Natural killer cell (primary cell): ENCODE results near the gene SLC7A6OS. TPM values are rescaled to one million over a fixed set of nuclear protein-coding genes. Genes with fewer than 3 reads are reported as not detected.

Experiments used
- ATAC-seq, 3 donors: fragments of 150-1000 bp in 2 of 3; fragments of 200-7000 bp in 1 of 3; cut with Tn5 transposase; 1 replicate in 1 of 3; 2 replicates in 2 of 3; pipeline ENCODE4 v1.10.0; 2021; ENCODE audit warnings: mild to moderate bottlenecking in 2 of 3, moderate library complexity in 2 of 3
- DNase-seq, 2 donors: peaks; one replicate each; pipeline versions ENCODE4 v3.0.0 to v3.0.0-alpha.2; 2013 to 2021; ENCODE audit warnings: mixed read lengths in 1 of 2
- H3K27ac ChIP-seq: one replicate; pipeline ENCODE4 v1.5.1; 2013; ENCODE audit warnings: mild to moderate bottlenecking, low read length
- H3K27me3 ChIP-seq: one replicate; pipeline ENCODE4 v1.6.1; 2013; ENCODE audit warnings: low read length; ENCODE audit not compliant: control insufficient read depth, insufficient read depth
- H3K36me3 ChIP-seq: one replicate; pipeline ENCODE4 v1.6.1; 2013; ENCODE audit warnings: low read length; ENCODE audit not compliant: control insufficient read depth, insufficient read depth
- H3K4me1 ChIP-seq: one replicate; pipeline ENCODE4 v1.6.1; 2013; ENCODE audit warnings: low read length; ENCODE audit not compliant: control insufficient read depth, insufficient read depth
- H3K4me3 ChIP-seq: one replicate; pipeline ENCODE4 v1.5.1; 2013; ENCODE audit warnings: low read length
- H3K9me3 ChIP-seq: one replicate; pipeline ENCODE4 v1.6.1; 2013; ENCODE audit warnings: low read length; ENCODE audit not compliant: control insufficient read depth, insufficient read depth
- H3K27ac Mint-ChIP-seq, 2 donors: one replicate each; pipeline ENCODE4 v1.8.0; 2022; ENCODE audit warnings: mild to moderate bottlenecking in 2 of 2, mixed read lengths in 2 of 2, moderate library complexity in 1 of 2
- H3K27me3 Mint-ChIP-seq, 2 donors: one replicate each; pipeline ENCODE4 v1.8.0; 2022; ENCODE audit warnings: low read depth in 2 of 2, mixed read lengths in 2 of 2
- H3K36me3 Mint-ChIP-seq: one replicate; pipeline ENCODE4 v1.8.0; 2022; ENCODE audit warnings: mixed read lengths
- H3K4me1 Mint-ChIP-seq, 2 donors: one replicate each; pipeline ENCODE4 v1.8.0; 2022; ENCODE audit warnings: mixed read lengths in 2 of 2
- H3K4me3 Mint-ChIP-seq: one replicate; pipeline ENCODE4 v1.8.0; 2022; ENCODE audit warnings: mild to moderate bottlenecking, moderate library complexity, mixed read lengths
- H3K9me3 Mint-ChIP-seq, 2 donors: one replicate each; pipeline ENCODE4 v1.8.0; 2022; ENCODE audit warnings: mixed read lengths in 2 of 2
- WGBS: methylation state at CpG from one replicate; pipeline ENCODE4 v1.1.7; 2013; ENCODE audit warnings: missing lambda C conversion rate; ENCODE audit not compliant: insufficient coverage; 5-methylcytosine and 5-hydroxymethylcytosine counted together
- intact Hi-C: fragments of 100-400 bp; cut with micrococcal nuclease; formaldehyde crosslinking; loops from one replicate; pipeline ENCODE4 v1.14.2; 2022
- total RNA-seq, 4 donors: library from RNA; stranded (reverse); fragments of 120-200 nt in 1 of 4; gene quantifications; one replicate each; pipeline versions ENCODE4 v1.2.3 to v1.2.4, GENCODE V29; 2013 to 2022
- TF ChIP-seq, protein P1 (sequence below): fragments of 200-600 bp; IDR thresholded peaks from one replicate; pipeline ENCODE4 v1.8.0; 2022; ENCODE audit warnings: antibody characterized with exemption

Gene SLC7A6OS
- total RNA-seq, 3 donors from 2014 or later (not counting 1 experiment from before 2014, with no cell fraction given), result 46.3 to 57.3 (median 56.1) TPM

DNA sequence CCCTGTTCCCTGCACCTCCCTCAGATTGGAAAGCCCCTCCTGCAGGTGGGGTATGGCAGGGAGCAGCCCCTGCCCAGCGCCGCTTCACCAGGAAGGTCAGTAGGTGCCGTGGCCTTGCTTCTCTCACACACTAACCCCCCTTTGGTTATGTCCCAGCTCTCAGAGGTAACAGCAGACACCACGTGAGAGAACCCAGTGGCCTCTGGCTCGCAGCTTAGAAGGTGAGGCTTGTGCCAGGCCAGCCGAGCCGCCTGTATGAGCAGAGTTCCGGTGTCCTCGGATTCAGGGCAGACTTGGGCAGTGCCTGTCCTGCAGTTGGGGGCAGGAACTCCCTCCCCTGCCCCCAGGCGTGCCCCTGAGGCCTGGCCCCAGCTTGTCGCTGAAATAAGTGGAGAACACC is 47.2 kb upstream of the SLC7A6OS start:
- peaks cover 33% of the 10 kb centered on the region for H3K36me3 ChIP-seq
- H3K4me3 Mint-ChIP-seq, result peak overlapping the region; percentile 75
- H3K4me1 Mint-ChIP-seq, result peaks cover 30 to 43% of the 10 kb centered on the region in 2 donors
- DNase-seq (no peak), ATAC-seq (peak in 1 of 3 donors; percentile 34)
- H3K9me3 ChIP-seq, result no peaks in the 10 kb centered on the region
- H3K36me3 Mint-ChIP-seq, result no peaks in the 10 kb centered on the region
- H3K27ac ChIP-seq, result no peak overlapping the region
- TF ChIP-seq, protein P1, sequence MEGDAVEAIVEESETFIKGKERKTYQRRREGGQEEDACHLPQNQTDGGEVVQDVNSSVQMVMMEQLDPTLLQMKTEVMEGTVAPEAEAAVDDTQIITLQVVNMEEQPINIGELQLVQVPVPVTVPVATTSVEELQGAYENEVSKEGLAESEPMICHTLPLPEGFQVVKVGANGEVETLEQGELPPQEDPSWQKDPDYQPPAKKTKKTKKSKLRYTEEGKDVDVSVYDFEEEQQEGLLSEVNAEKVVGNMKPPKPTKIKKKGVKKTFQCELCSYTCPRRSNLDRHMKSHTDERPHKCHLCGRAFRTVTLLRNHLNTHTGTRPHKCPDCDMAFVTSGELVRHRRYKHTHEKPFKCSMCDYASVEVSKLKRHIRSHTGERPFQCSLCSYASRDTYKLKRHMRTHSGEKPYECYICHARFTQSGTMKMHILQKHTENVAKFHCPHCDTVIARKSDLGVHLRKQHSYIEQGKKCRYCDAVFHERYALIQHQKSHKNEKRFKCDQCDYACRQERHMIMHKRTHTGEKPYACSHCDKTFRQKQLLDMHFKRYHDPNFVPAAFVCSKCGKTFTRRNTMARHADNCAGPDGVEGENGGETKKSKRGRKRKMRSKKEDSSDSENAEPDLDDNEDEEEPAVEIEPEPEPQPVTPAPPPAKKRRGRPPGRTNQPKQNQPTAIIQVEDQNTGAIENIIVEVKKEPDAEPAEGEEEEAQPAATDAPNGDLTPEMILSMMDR, result no peak
- no peaks in the 10 kb centered on the region for H3K9me3 Mint-ChIP-seq
- peaks cover 40% of the 10 kb centered on the region for H3K4me1 ChIP-seq
- WGBS, result 66% methylated on average over 11 of the region's 11 CpGs
- H3K27me3 ChIP-seq, result no peaks in the 10 kb centered on the region
- no peaks in the 10 kb centered on the region for H3K27me3 Mint-ChIP-seq
- intact Hi-C loops, result no loop called here
- H3K4me3 ChIP-seq, result no peak overlapping the region
- peak overlapping the region; percentile 42 to 48 for H3K27ac Mint-ChIP-seq

DNA sequence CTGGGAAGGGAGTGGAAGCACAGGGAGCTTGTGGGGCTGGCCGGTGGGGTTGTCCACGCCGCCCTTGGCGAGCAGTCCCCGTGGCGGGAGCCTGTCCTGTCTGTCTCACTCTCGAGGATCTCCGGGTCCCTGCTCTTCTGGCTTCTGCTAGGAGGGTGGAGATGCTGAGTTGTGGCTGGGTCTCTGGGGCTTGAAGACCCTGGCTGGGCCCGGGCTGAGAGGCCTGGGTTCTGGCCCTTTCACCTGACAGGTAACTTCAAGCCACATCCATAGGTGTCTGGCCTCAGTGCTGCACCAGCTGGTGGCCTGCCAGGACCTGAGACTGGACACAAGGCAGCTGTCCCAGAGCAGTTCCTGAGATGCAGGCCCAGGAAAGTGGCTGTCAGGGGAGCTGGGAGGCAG is 46.8 kb upstream of the SLC7A6OS start:
- intact Hi-C loops, result no loop called here
- Histone ChIP-seq H3K4me1 (peaks cover 40% of the 10 kb centered on the region), H3K9me3 (no peaks in the 10 kb centered on the region), H3K27ac (no peak overlapping the region), H3K27me3 (no peaks in the 10 kb centered on the region), H3K36me3 (peaks cover 35% of the 10 kb centered on the region), H3K4me3 (no peak overlapping the region)
- Mint-ChIP-seq H3K9me3 (no peaks in the 10 kb centered on the region), H3K27me3 (no peaks in the 10 kb centered on the region), H3K4me1 (peaks cover 30 to 43% of the 10 kb centered on the region in 2 donors), H3K27ac (peak overlapping the region in 1 of 2 donors; percentile 48), H3K4me3 (peak overlapping the region; percentile 75), H3K36me3 (no peaks in the 10 kb centered on the region)
- TF ChIP-seq, protein P1, result no peak
- 92% methylated on average over 9 of the region's 9 CpGs for WGBS
- no peak for DNase-seq
- ATAC-seq, result no peak

DNA sequence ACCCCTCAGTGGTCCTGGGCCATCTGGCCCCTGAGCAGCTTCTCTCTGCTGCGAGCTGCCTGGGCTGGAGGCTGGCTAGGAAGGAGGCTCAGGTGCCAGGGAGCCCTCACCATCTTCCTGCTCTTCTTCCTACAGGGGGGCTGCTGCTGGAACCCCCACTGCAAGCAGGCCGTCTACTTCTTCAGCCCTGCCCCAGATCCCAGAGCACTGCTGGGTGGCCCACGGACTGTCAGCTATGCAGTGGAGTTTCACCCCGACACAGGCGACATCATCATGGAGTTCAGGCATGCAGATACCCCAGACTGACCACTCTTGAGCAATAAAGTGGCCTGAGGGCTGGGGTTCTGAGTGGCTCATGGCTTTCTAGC is 46.2 kb upstream of the SLC7A6OS start:
- Mint-ChIP-seq H3K9me3 (no peaks in the 10 kb centered on the region), H3K27ac (peak overlapping the region in 1 of 2 donors; percentile 61), H3K4me1 (peaks cover 30 to 43% of the 10 kb centered on the region in 2 donors), H3K4me3 (peak overlapping the region; percentile 83), H3K36me3 (no peaks in the 10 kb centered on the region), H3K27me3 (no peaks in the 10 kb centered on the region)
- Histone ChIP-seq H3K9me3 (no peaks in the 10 kb centered on the region), H3K4me3 (no peak overlapping the region), H3K36me3 (peaks cover 40% of the 10 kb centered on the region), H3K27me3 (no peaks in the 10 kb centered on the region), H3K27ac (no peak overlapping the region), H3K4me1 (peaks cover 40% of the 10 kb centered on the region)
- TF ChIP-seq, protein P1, result no peak
- intact Hi-C loops, result no loop called here
- no peak for ATAC-seq
- DNase-seq, result no peak
- WGBS, result 70% methylated on average over 5 of the region's 5 CpGs

DNA sequence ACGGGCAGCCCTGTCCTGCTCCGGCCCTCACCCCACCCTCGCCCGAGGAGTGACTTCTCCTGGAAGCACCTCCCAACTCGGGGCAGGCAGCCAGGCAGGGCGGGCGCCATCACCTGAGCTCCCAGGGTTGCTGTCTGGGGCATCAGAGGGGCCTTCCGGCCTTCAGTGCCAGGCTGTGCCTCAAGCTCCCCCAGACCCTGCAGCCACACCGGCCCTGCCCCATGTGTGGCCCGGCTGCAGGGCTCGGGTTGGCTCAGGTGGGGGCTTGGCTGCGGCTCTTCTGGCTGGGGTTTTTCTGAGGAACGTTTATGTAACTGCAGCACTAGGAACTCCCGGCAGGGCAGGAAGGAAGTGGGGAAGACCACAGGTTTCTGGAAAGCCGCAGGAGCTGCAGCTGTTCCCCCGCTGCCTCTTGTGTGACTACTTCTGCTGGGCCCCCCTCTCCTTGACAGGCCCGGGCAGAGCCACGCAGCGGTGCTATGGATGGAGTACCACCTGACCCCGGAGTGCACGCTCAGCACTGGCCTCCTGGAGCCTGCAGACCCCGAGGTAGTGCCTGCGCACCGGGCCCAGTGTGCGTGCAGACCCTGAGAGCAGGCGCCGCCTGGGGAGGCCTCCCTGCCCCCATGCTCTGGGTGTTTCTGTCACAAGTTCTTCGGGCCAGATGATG is 45.6 kb upstream of the SLC7A6OS start:
- intact Hi-C loops, result no loop called here
- WGBS, result 5% methylated on average over 28 of the region's 28 CpGs
- Histone ChIP-seq H3K27me3 (no peaks in the 10 kb centered on the region), H3K4me3 (peak overlapping the region; percentile 11), H3K36me3 (peaks cover 44% of the 10 kb centered on the region), H3K27ac (no peak overlapping the region), H3K4me1 (peaks cover 40% of the 10 kb centered on the region), H3K9me3 (no peaks in the 10 kb centered on the region)
- ATAC-seq (peak; percentile 72 to 75 (median 74)), DNase-seq (peak; percentile 40 to 85)
- TF ChIP-seq, protein P1, result no peak
- H3K36me3 Mint-ChIP-seq, result no peaks in the 10 kb centered on the region
- H3K4me3 Mint-ChIP-seq, result peak overlapping the region; percentile 83
- no peaks in the 10 kb centered on the region for H3K27me3 Mint-ChIP-seq
- H3K4me1 Mint-ChIP-seq, result peaks cover 30 to 43% of the 10 kb centered on the region in 2 donors
- H3K9me3 Mint-ChIP-seq, result no peaks in the 10 kb centered on the region
- H3K27ac Mint-ChIP-seq, result peak overlapping the region in 1 of 2 donors; percentile 61
